WTC11 (cell line): ENCODE measurements around the gene SNX13. TPM values are rescaled to one million over a fixed set of nuclear protein-coding genes. Genes with fewer than 3 reads are reported as not detected.

Experiments used
- ATAC-seq: fragments of 200-7000 bp; cut with Tn5 transposase; 2 replicates; pipeline ENCODE4 v1.10.0; 2021; ENCODE audit warnings: mild to moderate bottlenecking, moderate library complexity
- CTCF ChIA-PET: fragments of 300-600 bp; sonication (Branson Sonifier 250); formaldehyde crosslinking; loops from one replicate; lab custom pipeline; 2021; ENCODE audit warnings: antibody characterized with exemption; lab: Charles Lee
- POLR2A ChIA-PET: fragments of 350-600 bp; sonication (Branson Sonifier 250); formaldehyde crosslinking; loops from one replicate; lab custom pipeline; 2021; ENCODE audit warnings: antibody characterized with exemption; lab: Charles Lee
- DNase-seq: peaks from one replicate; pipeline ENCODE4 v3.0.0; 2021; ENCODE audit warnings: low spot score
- H3K27ac Mint-ChIP-seq: 2 replicates; pipeline ENCODE4 v1.8.0; 2021; ENCODE audit warnings: mixed read lengths
- H3K27me3 Mint-ChIP-seq: 2 replicates; pipeline ENCODE4 v1.8.0; 2021; ENCODE audit warnings: low read depth, mild to moderate bottlenecking, moderate library complexity, mixed read lengths
- H3K36me3 Mint-ChIP-seq: 2 replicates; pipeline ENCODE4 v1.8.0; 2021; ENCODE audit warnings: mixed read lengths
- H3K4me1 Mint-ChIP-seq: 2 replicates; pipeline ENCODE4 v1.8.0; 2022; ENCODE audit warnings: mixed read lengths
- H3K4me3 Mint-ChIP-seq: 2 replicates; pipeline ENCODE4 v1.8.0; 2021; ENCODE audit warnings: mild to moderate bottlenecking, moderate library complexity, mixed read lengths
- H3K9me3 Mint-ChIP-seq: 2 replicates; pipeline ENCODE4 v1.8.0; 2021; ENCODE audit warnings: mixed read lengths
- AR ChIP-seq: fragments of 250-450 bp; sonication (Bioruptor Pico); IDR thresholded peaks from 2 replicates; pipeline ENCODE4 v1.9.0; 2021; ENCODE audit warnings: mild to moderate bottlenecking
- ATF6 ChIP-seq: sonication (generic); formaldehyde crosslinking; IDR thresholded peaks from 2 replicates; pipeline ENCODE4 v1.8.1; 2023; ENCODE audit warnings: mild to moderate bottlenecking, missing genetic modification reagents
- ETV6 ChIP-seq: sonication (generic); formaldehyde crosslinking; IDR thresholded peaks from 2 replicates; pipeline ENCODE4 v1.8.1; 2022; ENCODE audit warnings: mild to moderate bottlenecking, missing genetic modification reagents
- FOXP1 ChIP-seq: sonication (generic); formaldehyde crosslinking; IDR thresholded peaks from 2 replicates; pipeline ENCODE4 v1.8.0; 2022; ENCODE audit warnings: missing genetic modification reagents, mild to moderate bottlenecking, moderate library complexity, borderline replicate concordance
- GRHL2 ChIP-seq: fragments of 250-450 bp; sonication (Bioruptor Pico); IDR thresholded peaks from 2 replicates; pipeline ENCODE4 v1.8.0; 2022; ENCODE audit warnings: mild to moderate bottlenecking, moderate library complexity; ENCODE audit not compliant: insufficient replicate concordance, severe bottlenecking
- KAT7 ChIP-seq: sonication (generic); formaldehyde crosslinking; IDR thresholded peaks from 2 replicates; pipeline ENCODE4 v1.8.1; 2023; ENCODE audit warnings: missing genetic modification reagents, mild to moderate bottlenecking, borderline replicate concordance
- NFATC4 ChIP-seq: fragments of 250-450 bp; sonication (Bioruptor Pico); IDR thresholded peaks from 2 replicates; pipeline ENCODE4 v1.9.0; 2021; ENCODE audit warnings: mild to moderate bottlenecking
- NR3C1 ChIP-seq: sonication (generic); formaldehyde crosslinking; conservative IDR thresholded peaks from 2 replicates; pipeline ENCODE4 v1.8.1; 2023; ENCODE audit warnings: low read depth, mild to moderate bottlenecking, missing genetic modification reagents
- OVOL2 ChIP-seq: fragments of 250-450 bp; sonication (Bioruptor Pico); IDR thresholded peaks from 2 replicates; pipeline ENCODE4 v1.9.0; 2021; ENCODE audit warnings: mild to moderate bottlenecking, borderline replicate concordance
- RELA ChIP-seq: sonication (generic); formaldehyde crosslinking; IDR thresholded peaks from 2 replicates; pipeline ENCODE4 v1.8.1; 2022; ENCODE audit warnings: missing genetic modification reagents, mild to moderate bottlenecking, borderline replicate concordance
- USF2 ChIP-seq: sonication (generic); formaldehyde crosslinking; IDR thresholded peaks from 2 replicates; pipeline ENCODE4 v1.8.1; 2023; ENCODE audit warnings: mild to moderate bottlenecking, missing genetic modification reagents, moderate library complexity
- ZNF317 ChIP-seq: sonication (generic); formaldehyde crosslinking; IDR thresholded peaks from 2 replicates; pipeline ENCODE4 v1.8.1; 2023; ENCODE audit warnings: low read depth, mild to moderate bottlenecking, moderate library complexity, missing genetic modification reagents, borderline replicate concordance
- ZNF512 ChIP-seq: sonication (generic); formaldehyde crosslinking; IDR thresholded peaks from 2 replicates; pipeline ENCODE4 v1.8.1; 2022; ENCODE audit warnings: missing genetic modification reagents, borderline replicate concordance
- total RNA-seq: library from RNA; stranded (reverse); gene quantifications from 3 replicates; pipeline ENCODE4 v1.2.3, GENCODE V29; 2021
- TF ChIP-seq, protein P1 (sequence below): sonication (generic); formaldehyde crosslinking; IDR thresholded peaks from 2 replicates; pipeline ENCODE4 v1.8.0; 2022; ENCODE audit warnings: mild to moderate bottlenecking, missing genetic modification reagents
- TF ChIP-seq, protein P2 (sequence below): fragments of 250-450 bp; sonication (Bioruptor Pico); IDR thresholded peaks from 2 replicates; pipeline ENCODE4 v1.8.0; 2021; ENCODE audit warnings: mild to moderate bottlenecking

The SNX13 gene
- total RNA-seq, 1 experiment from 2014 or later = 27.5 TPM

DNA sequence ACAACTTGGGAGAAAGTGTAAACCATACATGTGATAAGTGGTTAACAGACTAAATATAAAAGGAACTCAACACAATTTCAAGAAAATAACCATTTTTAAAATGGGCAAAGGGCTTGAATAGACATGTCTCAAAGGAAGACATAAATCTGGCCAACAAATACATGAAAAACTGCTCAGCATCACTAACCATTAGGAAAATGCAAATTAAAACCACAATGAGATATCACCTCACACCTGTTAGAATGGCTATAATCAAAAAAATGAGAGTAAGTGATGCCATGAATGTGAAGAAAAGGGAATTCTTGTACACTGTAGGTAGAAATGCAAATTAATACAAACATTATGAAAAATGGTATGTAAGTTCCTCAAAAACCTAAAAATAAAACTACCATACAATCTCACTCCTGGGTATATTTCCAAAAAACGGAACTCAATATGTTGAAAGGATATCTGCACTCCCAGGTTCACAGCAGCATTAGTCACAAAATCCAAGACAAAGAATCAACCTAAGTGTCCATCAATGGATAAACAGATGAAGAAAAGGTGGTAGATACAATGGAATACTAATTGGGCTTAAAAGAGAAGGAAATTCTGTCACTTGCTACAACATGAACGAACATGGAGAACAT, 5.6 kb downstream of the SNX13 start:
- TF ChIP-seq RELA (CRISPR knock-in tag) (no peak), ATF6 (CRISPR knock-in tag) (no peak), ZNF317 (CRISPR knock-in tag) (no peak), USF2 (CRISPR knock-in tag) (no peak), FOXP1 (CRISPR knock-in tag) (no peak), ETV6 (CRISPR knock-in tag) (no peak), ZNF512 (no peak), AR (no peak)
- TF ChIP-seq, protein P1, sequence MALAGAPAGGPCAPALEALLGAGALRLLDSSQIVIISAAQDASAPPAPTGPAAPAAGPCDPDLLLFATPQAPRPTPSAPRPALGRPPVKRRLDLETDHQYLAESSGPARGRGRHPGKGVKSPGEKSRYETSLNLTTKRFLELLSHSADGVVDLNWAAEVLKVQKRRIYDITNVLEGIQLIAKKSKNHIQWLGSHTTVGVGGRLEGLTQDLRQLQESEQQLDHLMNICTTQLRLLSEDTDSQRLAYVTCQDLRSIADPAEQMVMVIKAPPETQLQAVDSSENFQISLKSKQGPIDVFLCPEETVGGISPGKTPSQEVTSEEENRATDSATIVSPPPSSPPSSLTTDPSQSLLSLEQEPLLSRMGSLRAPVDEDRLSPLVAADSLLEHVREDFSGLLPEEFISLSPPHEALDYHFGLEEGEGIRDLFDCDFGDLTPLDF (CRISPR knock-in tag) = no peak
- DNase-seq = no peak
- Mint-ChIP-seq H3K9me3 (no peaks in the 10 kb centered on the region), H3K36me3 (no peaks in the 10 kb centered on the region), H3K27me3 (no peaks in the 10 kb centered on the region), H3K4me1 (peaks cover 66% of the 10 kb centered on the region), H3K27ac (no peak overlapping the region), H3K4me3 (no peak overlapping the region)
- ATAC-seq = no peak
- POLR2A ChIA-PET = no interaction called here
- CTCF ChIA-PET = no interaction called here

GRCh38 chr7:17934094-17934493, 6.2 kb downstream of the SNX13 start:
- ATAC-seq (no peak), DNase-seq (no peak)
- no peaks in the 10 kb centered on the region for H3K36me3 Mint-ChIP-seq
- no peak overlapping the region for H3K27ac Mint-ChIP-seq
- no peaks in the 10 kb centered on the region for H3K9me3 Mint-ChIP-seq
- H3K4me3 Mint-ChIP-seq = no peak overlapping the region
- no peak for TF ChIP-seq NR3C1 (CRISPR knock-in tag)
- TF ChIP-seq, all 79 proteins: peak for 0
- H3K4me1 Mint-ChIP-seq = peaks cover 63% of the 10 kb centered on the region
- CTCF ChIA-PET = no interaction called here
- POLR2A ChIA-PET = no interaction called here
- no peaks in the 10 kb centered on the region for H3K27me3 Mint-ChIP-seq

DNA sequence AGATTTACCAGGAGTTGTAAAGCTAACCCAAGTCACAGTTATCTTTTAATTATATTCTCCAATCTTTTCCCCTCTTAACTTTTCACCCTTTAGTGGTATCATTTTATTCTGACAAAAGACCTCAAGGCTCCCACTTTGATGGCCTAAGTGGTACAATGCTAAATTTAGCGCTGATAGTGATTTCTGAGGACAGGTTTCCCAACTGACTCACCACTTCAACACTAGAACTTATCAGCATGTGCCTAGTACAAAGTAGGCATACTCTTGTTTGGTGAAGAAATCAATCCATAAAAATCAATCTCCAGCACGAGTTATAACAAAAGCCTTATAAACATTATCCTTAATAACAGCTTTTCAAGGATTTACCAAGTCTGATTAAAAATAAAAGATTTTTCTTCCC, 7.5 kb downstream of the SNX13 start:
- Mint-ChIP-seq H3K27ac (peak overlapping the region; percentile 61), H3K27me3 (no peaks in the 10 kb centered on the region), H3K4me3 (no peak overlapping the region), H3K4me1 (peaks cover 50% of the 10 kb centered on the region), H3K9me3 (no peaks in the 10 kb centered on the region), H3K36me3 (no peaks in the 10 kb centered on the region)
- CTCF ChIA-PET = no interaction called here
- DNase-seq (no peak), ATAC-seq (no peak)
- POLR2A ChIA-PET = interaction anchor here (0.7 kb wide), 1 partner anchor 378 kb away, joined by 3 read pairs; no protein-coding TSS in a partner anchor
- TF ChIP-seq ETV6 (CRISPR knock-in tag) = no peak
- TF ChIP-seq, protein P2, sequence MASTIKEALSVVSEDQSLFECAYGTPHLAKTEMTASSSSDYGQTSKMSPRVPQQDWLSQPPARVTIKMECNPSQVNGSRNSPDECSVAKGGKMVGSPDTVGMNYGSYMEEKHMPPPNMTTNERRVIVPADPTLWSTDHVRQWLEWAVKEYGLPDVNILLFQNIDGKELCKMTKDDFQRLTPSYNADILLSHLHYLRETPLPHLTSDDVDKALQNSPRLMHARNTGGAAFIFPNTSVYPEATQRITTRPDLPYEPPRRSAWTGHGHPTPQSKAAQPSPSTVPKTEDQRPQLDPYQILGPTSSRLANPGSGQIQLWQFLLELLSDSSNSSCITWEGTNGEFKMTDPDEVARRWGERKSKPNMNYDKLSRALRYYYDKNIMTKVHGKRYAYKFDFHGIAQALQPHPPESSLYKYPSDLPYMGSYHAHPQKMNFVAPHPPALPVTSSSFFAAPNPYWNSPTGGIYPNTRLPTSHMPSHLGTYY (CRISPR knock-in tag) = no peak
- no peak for TF ChIP-seq KAT7 (CRISPR knock-in tag)
- no peak for TF ChIP-seq OVOL2 (CRISPR knock-in tag)
- TF ChIP-seq NFATC4 (CRISPR knock-in tag) = no peak
- TF ChIP-seq GRHL2 (CRISPR knock-in tag) = no peak
- TF ChIP-seq USF2 (CRISPR knock-in tag) = no peak
